Upper lobe of right lung (tissue), 1 donor: ENCODE measurements around the gene HS3ST6. TPM values are rescaled to one million over a fixed set of nuclear protein-coding genes. Genes with fewer than 3 reads are reported as not detected.
"Not testable (repeated sequence)": the region's sequence is repeated elsewhere in the genome, so short reads cannot be mapped to it uniquely, and the experiment has no call there.

Experiments used
- ATAC-seq: fragments of 200-7000 bp; cut with Tn5 transposase; one replicate; pipeline ENCODE4 v1.9.1; 2020; ENCODE audit warnings: mild to moderate bottlenecking, moderate library complexity
- DNase-seq: peaks from one replicate; pipeline ENCODE4 v3.0.0-alpha.2; 2020
- H3K27ac ChIP-seq: fragments of 200-600 bp; one replicate; pipeline ENCODE4 v1.8.0; 2022
- H3K27me3 ChIP-seq: fragments of 200-600 bp; one replicate; pipeline ENCODE4 v1.8.0; 2022; ENCODE audit warnings: mild to moderate bottlenecking
- H3K36me3 ChIP-seq: fragments of 200-600 bp; one replicate; pipeline ENCODE4 v1.8.0; 2022
- H3K4me1 ChIP-seq: fragments of 200-600 bp; one replicate; pipeline ENCODE4 v1.8.0; 2022
- H3K4me3 ChIP-seq: fragments of 200-600 bp; one replicate; pipeline ENCODE4 v1.8.0; 2022; ENCODE audit warnings: mild to moderate bottlenecking
- H3K9me3 ChIP-seq: fragments of 200-600 bp; one replicate; pipeline ENCODE4 v1.8.0; 2022
- CTCF ChIP-seq: fragments of 200-600 bp; IDR thresholded peaks from one replicate; pipeline ENCODE4 v1.8.0; 2022; ENCODE audit warnings: antibody characterized with exemption
- intact Hi-C: fragments of 100-400 bp; cut with DNase I; formaldehyde crosslinking; loops from one replicate; pipeline ENCODE4 v1.11.0; 2022
- total RNA-seq: library from RNA; stranded (reverse); fragmentation: NEBNext Ultra II Directional; extraction: Animal tissue kit (Norgen Biotek cat#: 25700); gene quantifications from one replicate; pipeline ENCODE4 v1.2.1, GENCODE V29; 2021
- donor health status: DM: no; HTN: yes; CAD: no; lungs with severe emphysema.

The HS3ST6 gene
- total RNA-seq, 1 donor from 2014 or later: not detected

GRCh38 chr16:1942810-1943726 is 24.9 kb upstream of the HS3ST6 start, which contains the start of gene MSRB1:
MSRB1 (minus strand) TSS chr16:1943199; CDS start chr16:1943156, 43 bp downstream.
- no peaks in the 10 kb centered on the region for H3K27me3 ChIP-seq
- H3K9me3 ChIP-seq: no peaks in the 10 kb centered on the region
- peaks cover 25% of the 10 kb centered on the region for H3K36me3 ChIP-seq
- DNase-seq (peak; percentile 100), ATAC-seq (peak; percentile 96)
- intact Hi-C loops: no loop called here
- TF ChIP-seq CTCF: no peak
- H3K4me3 ChIP-seq: peak within 1 kb of the TSS; percentile 68
- peaks cover 19% of the 10 kb centered on the region for H3K4me1 ChIP-seq
- H3K27ac ChIP-seq: peak within 1 kb of the TSS; percentile 72

GRCh38 chr16:1942047-1942809 is 24.0 kb upstream of the HS3ST6 start:
- peak; percentile 2 for ATAC-seq
- H3K36me3 ChIP-seq: peaks cover 28% of the 10 kb centered on the region

GRCh38 chr16:1941162-1942046 is 23.2 kb upstream of the HS3ST6 start:
- no peak for DNase-seq
- intact Hi-C loops: no loop called here
- no peaks in the 10 kb centered on the region for H3K27me3 ChIP-seq
- TF ChIP-seq CTCF: no peak
- peak overlapping the region; percentile 68 for H3K4me3 ChIP-seq
- H3K9me3 ChIP-seq: no peaks in the 10 kb centered on the region
- H3K4me1 ChIP-seq: peaks cover 19% of the 10 kb centered on the region
- peak overlapping the region; percentile 72 for H3K27ac ChIP-seq
- H3K36me3 ChIP-seq: peaks cover 28% of the 10 kb centered on the region
- no peak for ATAC-seq

More at GRCh38 chr16:1942047-1942809, 24.0 kb upstream of the HS3ST6 start:
- intact Hi-C loops: no loop called here
- peak; percentile 67 for DNase-seq
- Histone ChIP-seq H3K27me3 (no peaks in the 10 kb centered on the region), H3K4me3 (peak overlapping the region; percentile 68), H3K4me1 (peaks cover 19% of the 10 kb centered on the region), H3K27ac (peak overlapping the region; percentile 72), H3K9me3 (no peaks in the 10 kb centered on the region)
- TF ChIP-seq CTCF: no peak

- no peak overlapping the region for H3K27ac ChIP-seq
- no peak for TF ChIP-seq CTCF
- intact Hi-C loops: no loop called here
- H3K27me3 ChIP-seq: no peaks in the 10 kb centered on the region
- H3K4me3 ChIP-seq: no peak overlapping the region
- H3K4me1 ChIP-seq: peaks cover 19% of the 10 kb centered on the region
- peaks cover 28% of the 10 kb centered on the region for H3K36me3 ChIP-seq
- H3K9me3 ChIP-seq: no peaks in the 10 kb centered on the region
- ATAC-seq (no peak), DNase-seq (no peak)
Measured at GRCh38 chr16:1940273-1941161, 22.3 kb upstream of the HS3ST6 start.

- ATAC-seq, H3K4me3 ChIP-seq, DNase-seq, H3K27ac ChIP-seq, intact Hi-C loops, H3K9me3 ChIP-seq, H3K27me3 ChIP-seq: not testable (repeated sequence)
- peaks cover 28% of the 10 kb centered on the region for H3K36me3 ChIP-seq
- peaks cover 19% of the 10 kb centered on the region for H3K4me1 ChIP-seq
Measured at GRCh38 chr16:1939833-1940232, 21.6 kb upstream of the HS3ST6 start.
